ENCODE measurements around the gene H19. TPM values are rescaled to one million over a fixed set of nuclear protein-coding genes. Genes with fewer than 3 reads are reported as not detected.
A peak's percentile ranks its signal among the peaks of the same experiment; 100 is the strongest.

The H19 gene
- total and polyA plus RNA-seq, 3 experiments from 2014 or later: not detected

DNA sequence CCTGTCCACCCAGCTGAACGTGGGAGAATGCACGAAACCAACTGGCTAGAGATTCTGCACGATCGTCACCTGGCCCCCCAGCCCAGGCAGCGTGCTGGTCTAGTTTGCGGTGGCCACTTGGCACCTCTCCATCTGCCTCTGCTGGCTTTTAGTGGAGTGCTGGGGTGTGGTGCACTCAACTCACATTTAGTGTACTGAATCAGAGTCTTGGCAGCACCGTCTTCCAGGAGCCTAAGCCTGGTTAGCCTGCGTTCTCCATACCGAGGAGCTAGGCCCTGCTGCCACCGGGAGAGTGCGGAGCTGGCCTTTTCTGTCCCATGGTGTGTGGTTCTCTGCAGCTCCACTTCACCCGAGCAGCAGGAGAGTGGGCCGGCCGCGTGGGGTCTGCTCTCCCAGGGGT is 47.7 kb downstream of the H19 start:
- Histone ChIP-seq H3K4me3 (ENCODE audit: low read length) (no peak overlapping the region), H3K27ac (ENCODE audit: low read depth, low read length) (no peak overlapping the region), H3K4me1 (ENCODE audit: insufficient read depth, low read length) (no peaks in the 10 kb centered on the region), H3K36me3 (ENCODE audit: insufficient read depth, low read length) (no peaks in the 10 kb centered on the region), H3K9me3 (ENCODE audit: low read length) (no peaks in the 10 kb centered on the region), H3K27me3 (ENCODE audit: insufficient read depth, low read length, poor library complexity, severe bottlenecking) (no peaks in the 10 kb centered on the region)
- Mint-ChIP-seq H3K36me3 (no peaks in the 10 kb centered on the region), H3K27me3 (no peaks in the 10 kb centered on the region), H3K4me3 (no peak overlapping the region), H3K9me3 (no peaks in the 10 kb centered on the region), H3K4me1 (no peaks in the 10 kb centered on the region), H3K27ac (no peak overlapping the region)
- CTCF ChIA-PET: interaction anchor here (1.2 to 3.3 kb wide), 5 partner anchors 52 to 202 kb away, joined by 3 to 11 read pairs (median 7); no protein-coding TSS in a partner anchor
- POLR2A ChIA-PET: no interaction called here
- DNase-seq: no peak

DNA sequence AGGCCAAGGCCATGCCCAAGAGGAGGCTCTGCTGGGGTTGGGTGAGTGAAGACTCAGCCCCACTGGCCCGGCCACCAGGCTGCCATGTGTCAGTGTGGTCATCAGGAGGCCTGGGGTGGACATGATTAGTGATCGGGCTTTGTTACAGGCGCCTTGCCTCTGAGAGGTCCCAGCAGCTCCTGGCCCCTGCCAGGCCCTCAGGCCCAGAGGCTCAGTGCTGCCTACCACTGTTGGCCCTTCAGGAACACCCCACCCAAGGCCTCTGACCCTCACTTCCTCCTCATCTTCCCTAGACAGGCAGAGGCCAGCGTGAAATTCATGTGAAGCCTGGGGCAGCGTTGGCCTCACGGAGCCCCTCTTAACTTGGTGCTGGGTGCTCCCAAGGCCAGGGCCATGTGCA is 48.3 kb downstream of the H19 start:
- POLR2A ChIA-PET: no interaction called here
- no peaks in the 10 kb centered on the region for H3K27me3 Mint-ChIP-seq

DNA sequence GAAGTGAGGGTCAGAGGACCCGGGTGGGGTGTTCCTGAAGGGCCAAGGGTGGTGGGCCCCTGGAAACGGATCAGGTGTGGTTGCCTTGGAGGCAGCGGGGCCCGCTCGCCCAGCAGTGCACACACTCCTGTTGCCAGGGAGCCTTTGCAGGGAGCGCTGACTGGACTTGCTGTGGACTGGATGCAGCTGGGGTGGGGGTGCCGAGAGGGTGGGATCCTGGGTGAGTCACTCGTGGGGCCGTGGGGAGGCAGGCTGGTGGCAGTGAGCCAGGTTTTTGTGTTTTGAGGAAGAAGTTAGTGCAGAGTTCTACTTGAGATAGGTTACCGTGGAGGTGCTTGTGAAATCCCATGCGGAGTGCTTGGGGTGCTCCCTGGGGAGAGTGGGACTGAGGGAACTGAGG is 49.3 kb downstream of the H19 start:
- Mint-ChIP-seq H3K27me3 (no peaks in the 10 kb centered on the region), H3K27ac (no peak overlapping the region)

More for the DNA sequence above, 48.3 kb downstream of the H19 start:
- Histone ChIP-seq H3K9me3 (ENCODE audit: low read length) (no peaks in the 10 kb centered on the region), H3K36me3 (ENCODE audit: insufficient read depth, low read length) (no peaks in the 10 kb centered on the region), H3K27me3 (ENCODE audit: insufficient read depth, low read length, poor library complexity, severe bottlenecking) (no peaks in the 10 kb centered on the region), H3K4me3 (ENCODE audit: low read length) (no peak overlapping the region), H3K4me1 (ENCODE audit: insufficient read depth, low read length) (no peaks in the 10 kb centered on the region), H3K27ac (ENCODE audit: low read depth, low read length) (no peak overlapping the region)
- CTCF ChIA-PET: interaction anchor here (1.3 to 3.3 kb wide), 3 partner anchors 52 to 202 kb away, joined by 6 to 11 read pairs (median 8); no protein-coding TSS in a partner anchor
- no peak for DNase-seq
- Mint-ChIP-seq H3K9me3 (no peaks in the 10 kb centered on the region), H3K4me1 (no peaks in the 10 kb centered on the region), H3K27ac (no peak overlapping the region), H3K4me3 (no peak overlapping the region), H3K36me3 (no peaks in the 10 kb centered on the region)

DNA sequence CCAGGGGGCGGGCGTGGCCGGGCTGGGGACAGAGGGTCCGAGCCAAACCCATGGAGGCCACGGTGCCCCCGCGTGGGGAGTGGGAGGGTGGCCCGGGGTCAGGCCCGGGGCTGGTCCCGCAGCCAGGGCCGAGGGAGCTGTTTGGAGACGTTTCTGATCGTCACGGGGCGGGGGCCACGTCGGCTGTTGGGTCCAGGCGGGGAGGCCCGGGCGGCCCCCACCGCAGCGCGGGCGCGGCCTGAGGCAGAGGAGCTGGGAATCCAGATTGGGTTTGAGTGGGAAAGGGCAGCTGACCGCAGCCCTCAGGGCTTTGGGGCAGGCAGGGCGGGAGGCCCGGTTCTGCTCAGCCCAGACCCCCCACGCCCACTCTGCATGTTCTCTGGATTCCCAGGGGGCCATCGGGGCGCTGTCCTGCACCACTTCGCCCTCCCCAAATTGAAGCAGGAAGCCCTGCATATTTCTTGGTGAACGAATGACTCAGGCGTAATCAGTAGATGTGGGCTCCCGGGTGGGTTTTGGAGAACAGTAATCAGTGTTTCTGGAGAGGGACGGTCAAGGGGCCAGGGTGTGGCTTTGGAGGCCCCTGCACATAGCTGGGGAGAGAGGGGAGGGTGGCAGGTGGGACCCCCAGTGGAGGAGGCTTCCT is 49.9 kb downstream of the H19 start:
- no peaks in the 10 kb centered on the region for H3K27me3 Mint-ChIP-seq
- Histone ChIP-seq H3K9me3 (ENCODE audit: low read length) (no peaks in the 10 kb centered on the region), H3K27me3 (ENCODE audit: insufficient read depth, low read length, poor library complexity, severe bottlenecking) (no peaks in the 10 kb centered on the region), H3K4me1 (ENCODE audit: insufficient read depth, low read length) (no peaks in the 10 kb centered on the region), H3K36me3 (ENCODE audit: insufficient read depth, low read length) (no peaks in the 10 kb centered on the region), H3K27ac (ENCODE audit: low read depth, low read length) (no peak overlapping the region), H3K4me3 (ENCODE audit: low read length) (no peak overlapping the region)
- H3K4me1 Mint-ChIP-seq: no peaks in the 10 kb centered on the region
- no peaks in the 10 kb centered on the region for H3K36me3 Mint-ChIP-seq
- no peak overlapping the region for H3K27ac Mint-ChIP-seq
- ChIA-PET CTCF (interaction anchor here (0.7 to 2.2 kb wide), 8 partner anchors 53 to 939 kb away, joined by 3 to 8 read pairs (median 4); partner anchors contain the start of gene SYT8), POLR2A (interaction anchor here (0.6 to 1.0 kb wide), 4 partner anchors 65 to 102 kb away, joined by 3 to 5 read pairs (median 4); no protein-coding TSS in a partner anchor)
- no peaks in the 10 kb centered on the region for H3K9me3 Mint-ChIP-seq
- no peak for DNase-seq
- H3K4me3 Mint-ChIP-seq: no peak overlapping the region

More for the DNA sequence above, 49.3 kb downstream of the H19 start:
- Mint-ChIP-seq H3K9me3 (no peaks in the 10 kb centered on the region), H3K4me3 (peak overlapping the region in 3 of 7 donors; percentile 32 to 75 (median 39)), H3K36me3 (no peaks in the 10 kb centered on the region), H3K4me1 (no peaks in the 10 kb centered on the region)
- Histone ChIP-seq H3K4me3 (ENCODE audit: low read length) (no peak overlapping the region), H3K36me3 (ENCODE audit: insufficient read depth, low read length) (no peaks in the 10 kb centered on the region), H3K9me3 (ENCODE audit: low read length) (no peaks in the 10 kb centered on the region), H3K27me3 (ENCODE audit: insufficient read depth, low read length, poor library complexity, severe bottlenecking) (no peaks in the 10 kb centered on the region), H3K4me1 (ENCODE audit: insufficient read depth, low read length) (no peaks in the 10 kb centered on the region), H3K27ac (ENCODE audit: low read depth, low read length) (no peak overlapping the region)
- peak in 1 of 5 donors; percentile 23 for DNase-seq
- CTCF ChIA-PET: interaction anchor here (1.0 to 3.3 kb wide), 4 partner anchors 66 to 203 kb away, joined by 3 to 11 read pairs (median 6); no protein-coding TSS in a partner anchor
- POLR2A ChIA-PET: interaction anchor here (0.8 kb wide), 1 partner anchor 98 kb away, joined by 3 read pairs; no protein-coding TSS in a partner anchor

DNA sequence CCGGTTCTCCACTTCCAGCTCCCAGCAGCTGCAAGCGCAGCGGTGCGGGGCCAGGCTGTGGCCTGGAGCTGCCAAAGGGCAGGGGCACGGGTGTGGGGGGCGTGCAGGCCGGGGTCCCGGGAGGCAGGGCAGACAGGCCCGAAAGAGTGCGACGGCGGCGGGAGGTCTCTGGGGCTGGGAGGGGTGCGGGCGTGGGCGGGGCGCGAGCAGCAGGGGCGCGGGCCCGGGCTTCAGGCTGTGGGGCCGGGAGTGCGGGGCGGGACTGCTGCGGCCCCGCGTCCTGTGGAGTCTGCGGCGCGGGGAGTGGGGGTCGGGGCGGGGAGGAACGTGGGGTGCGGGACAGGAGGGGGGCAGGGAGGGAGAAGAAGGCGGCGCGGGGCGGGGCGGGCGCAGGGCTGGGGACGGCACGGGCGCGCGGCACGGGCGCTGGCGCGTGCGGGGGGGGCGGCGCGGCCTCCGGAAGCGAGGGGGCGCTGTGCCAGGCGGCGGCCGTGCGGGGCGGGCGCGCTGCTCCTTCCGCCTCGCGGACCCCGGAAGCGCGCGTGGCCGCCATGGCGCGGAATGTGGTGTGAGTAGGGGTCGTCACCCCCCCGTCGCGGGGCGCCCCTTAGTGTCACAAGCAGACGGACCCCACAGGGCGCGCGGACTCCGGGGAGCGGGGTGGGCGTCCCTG is 50.7 kb downstream of the H19 start, which contains the start of gene MRPL23:
Gene MRPL23 (plus strand): TSS at position 521 of the 673 bp plus-strand sequence. CDS start 31 bp downstream, at position 552.
- peak in 2 of 5 donors; percentile 18 to 49 for DNase-seq
- H3K4me3 Mint-ChIP-seq: no peak within 1 kb of the TSS
- H3K9me3 Mint-ChIP-seq: no peaks in the 10 kb centered on the region
- no peaks in the 10 kb centered on the region for H3K9me3 ChIP-seq (ENCODE audit: low read length)
- H3K4me3 ChIP-seq (ENCODE audit: low read length): no peak within 1 kb of the TSS
- H3K27me3 Mint-ChIP-seq: no peaks in the 10 kb centered on the region
- no peaks in the 10 kb centered on the region for H3K4me1 ChIP-seq (ENCODE audit: insufficient read depth, low read length)
- no peak within 1 kb of the TSS for H3K27ac ChIP-seq (ENCODE audit: low read depth, low read length)
- H3K27ac Mint-ChIP-seq: no peak within 1 kb of the TSS
- H3K36me3 Mint-ChIP-seq: no peaks in the 10 kb centered on the region
- ChIA-PET CTCF (interaction anchor here (1.0 to 2.0 kb wide), 8 partner anchors 54 to 205 kb away, joined by 3 to 8 read pairs (median 4); partner anchors contain the start of genes LSP1 and SYT8), POLR2A (interaction anchor here (1.0 kb wide), 2 partner anchors 65 to 93 kb away, joined by 3 to 5 read pairs; no protein-coding TSS in a partner anchor)
- H3K4me1 Mint-ChIP-seq: no peaks in the 10 kb centered on the region
- no peaks in the 10 kb centered on the region for H3K36me3 ChIP-seq (ENCODE audit: insufficient read depth, low read length)
- H3K27me3 ChIP-seq (ENCODE audit: insufficient read depth, low read length, poor library complexity, severe bottlenecking): no peaks in the 10 kb centered on the region

Other genes starting within 250 kb of the H19 start
- gene IFITM10, start 247.2 kb downstream of the H19 start, total RNA-seq: under 1 TPM; 0.39 to 0.95 TPM
- 0.10 TPM for gene IFITM10, start 247.2 kb downstream of the H19 start, polyA plus RNA-seq
- gene CTSD, start 233.9 kb downstream of the H19 start, total RNA-seq: 100 to 1,000 TPM; 110 to 116 TPM
- 206 TPM for gene CTSD, start 233.9 kb downstream of the H19 start, polyA plus RNA-seq
- not detected for gene SYT8, start 162.9 kb downstream of the H19 start, total RNA-seq
- gene SYT8, start 162.9 kb downstream of the H19 start, polyA plus RNA-seq: not detected
- under 1 TPM in 1 of 2 experiments, not detected in 1; 0.33 TPM for gene TNNI2, start 158.9 kb downstream of the H19 start, total RNA-seq
- not detected for gene TNNI2, start 158.9 kb downstream of the H19 start, polyA plus RNA-seq
- gene LSP1, start 144.8 kb downstream of the H19 start, total RNA-seq: 100 to 1,000 TPM; 226 to 230 TPM
- gene LSP1, start 144.8 kb downstream of the H19 start, polyA plus RNA-seq: 496 TPM
- gene PRR33, start 105.9 kb downstream of the H19 start, total RNA-seq: not detected
- 0.17 TPM for gene PRR33, start 105.9 kb downstream of the H19 start, polyA plus RNA-seq
- 1 to 10 TPM; 1.4 to 1.6 TPM for gene TNNT3, start 78.1 kb downstream of the H19 start, total RNA-seq
- gene TNNT3, start 78.1 kb downstream of the H19 start, polyA plus RNA-seq: not detected
- gene MRPL23, start 50.5 kb downstream of the H19 start, total RNA-seq: 100 to 1,000 TPM; 127 to 129 TPM
- gene MRPL23, start 50.5 kb downstream of the H19 start, polyA plus RNA-seq: 9.3 TPM
- 1 to 10 TPM; 3.3 to 3.5 TPM for gene IGF2, start 141.5 kb upstream of the H19 start, total RNA-seq
- not detected for gene IGF2, start 141.5 kb upstream of the H19 start, polyA plus RNA-seq
- not detected for gene INS, start 163.4 kb upstream of the H19 start, total RNA-seq
- gene INS, start 163.4 kb upstream of the H19 start, polyA plus RNA-seq: not detected
- gene TH, start 174.0 kb upstream of the H19 start, total RNA-seq: not detected
- not detected for gene TH, start 174.0 kb upstream of the H19 start, polyA plus RNA-seq

Measured in CD8-positive, alpha-beta memory T cell (primary cell).